Measurements from ENCODE around the gene MLPH.

GRCh38 chr2:237538001-237538720 lies 51.1 kb downstream of the MLPH start:
- no peak for TF ChIP-seq POLR2A (IDR thresholded peaks at IDR 0.05)
- no peak for TF ChIP-seq CTCF (IDR thresholded peaks at IDR 0.05)
- TF ChIP-seq POLR2AphosphoS5 (IDR thresholded peaks at IDR 0.05) = no peak

Data from breast epithelium (tissue), 3 donors.